ENCODE measurements around the gene MOB2. TPM values are rescaled to one million over a fixed set of nuclear protein-coding genes. Genes with fewer than 3 reads are reported as not detected.
"Not testable (repeated sequence)": the region's sequence is repeated elsewhere in the genome, so short reads cannot be mapped to it uniquely, and the experiment has no call there.

The MOB2 gene
- total RNA-seq, 1 donor from 2014 or later = 39.8 TPM

GRCh38 chr11:1518301-1518700, 31.7 kb upstream of the MOB2 start:
- DNase-seq (ENCODE audit: low spot score) = no peak

- no peak for DNase-seq (ENCODE audit: low spot score)
These were observed 30.8 kb upstream of the MOB2 start for GRCh38 chr11:1517117-1518005.

GRCh38 chr11:1516273-1517067, 29.9 kb upstream of the MOB2 start:
- no peak for DNase-seq (ENCODE audit: low spot score)

GRCh38 chr11:1515082-1516060, 28.8 kb upstream of the MOB2 start:
- peak; percentile 95 for DNase-seq (ENCODE audit: low spot score)

- no peak for DNase-seq (ENCODE audit: low spot score)
These were observed 27.9 kb upstream of the MOB2 start for GRCh38 chr11:1514336-1515061.

DNA sequence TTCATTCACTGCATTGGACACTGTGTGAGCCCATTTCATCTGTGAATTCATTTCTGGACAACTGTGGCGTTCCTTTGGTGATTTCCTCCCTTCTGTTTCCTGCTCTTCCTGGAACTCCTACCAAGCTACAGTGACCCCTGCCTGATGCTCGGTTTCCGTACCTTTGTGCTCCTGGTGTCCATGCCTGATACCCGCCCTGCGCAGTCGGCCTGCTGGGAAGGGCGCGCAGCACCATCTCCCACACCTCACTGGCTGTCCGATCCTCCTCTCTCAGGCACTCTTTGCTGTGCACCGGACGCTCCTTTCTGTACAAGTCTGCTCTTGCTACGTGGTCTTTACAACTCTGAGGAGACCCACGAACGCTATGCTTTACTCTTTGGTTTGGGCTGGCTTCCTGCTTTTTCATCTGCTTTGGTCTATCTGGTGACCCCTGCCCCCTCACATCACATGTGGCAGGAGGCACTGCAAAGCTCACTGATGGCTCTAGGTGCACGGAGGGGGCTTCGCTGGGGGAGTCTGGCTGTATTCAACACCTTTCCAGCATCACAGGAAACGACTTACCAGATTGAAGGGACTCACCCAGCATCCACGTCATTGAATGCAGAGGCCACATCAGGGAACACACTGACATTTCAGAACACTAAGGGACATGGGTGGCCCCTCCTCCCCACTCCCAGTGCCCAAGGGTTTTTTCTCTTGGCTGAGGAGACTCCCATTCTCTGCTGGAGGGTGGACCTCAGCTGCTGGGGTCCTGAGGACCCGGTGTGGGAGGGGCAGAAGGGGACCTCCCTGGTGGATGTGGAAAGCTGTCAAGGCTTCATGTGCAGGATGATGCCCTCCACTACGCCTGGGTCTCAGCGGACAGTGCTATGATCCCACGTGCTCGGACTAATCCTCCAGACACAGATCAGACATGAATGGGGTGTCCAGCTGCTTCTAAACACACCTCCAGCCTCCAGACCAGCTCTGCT, 27.0 kb upstream of the MOB2 start:
- no peak for DNase-seq (ENCODE audit: low spot score)

- not testable (repeated sequence) for DNase-seq (ENCODE audit: low spot score)
These were observed 26.1 kb upstream of the MOB2 start for GRCh38 chr11:1512531-1513258.

DNA sequence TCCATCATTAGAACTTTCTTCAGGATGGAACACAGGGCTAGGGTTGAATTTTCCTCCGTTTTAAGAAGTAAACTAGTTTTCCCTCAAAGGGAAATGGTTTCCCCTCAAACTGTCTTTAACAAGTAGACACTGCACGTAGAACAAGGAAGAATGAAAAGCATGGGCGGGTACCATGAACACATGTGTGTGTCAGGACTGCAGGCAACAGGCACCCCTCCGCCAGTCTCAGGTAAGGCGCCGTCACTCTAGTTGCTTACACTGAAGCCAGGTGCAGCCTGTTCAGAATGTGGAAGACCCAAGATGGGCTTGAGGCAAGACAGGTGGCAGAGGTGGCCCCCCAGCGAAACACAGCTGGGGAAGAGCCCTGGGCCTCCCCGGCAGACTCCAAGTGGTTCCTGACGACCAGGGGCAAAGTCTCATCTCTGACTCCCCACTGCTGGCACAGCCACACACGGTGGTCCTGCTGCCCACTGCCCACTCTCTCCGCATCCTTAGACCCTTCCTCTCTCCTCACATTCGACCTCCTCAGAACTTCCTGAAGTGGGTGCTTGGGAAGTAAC, 25.4 kb upstream of the MOB2 start:
- DNase-seq (ENCODE audit: low spot score) = no peak

GRCh38 chr11:1510928-1511327, 24.3 kb upstream of the MOB2 start:
- DNase-seq (ENCODE audit: low spot score) = no peak

- not testable (repeated sequence) for DNase-seq (ENCODE audit: low spot score)
These were observed 23.8 kb upstream of the MOB2 start for GRCh38 chr11:1510351-1510750.

- no peak for DNase-seq (ENCODE audit: low spot score)
These were observed 23.2 kb upstream of the MOB2 start for GRCh38 chr11:1509626-1510255.

DNA sequence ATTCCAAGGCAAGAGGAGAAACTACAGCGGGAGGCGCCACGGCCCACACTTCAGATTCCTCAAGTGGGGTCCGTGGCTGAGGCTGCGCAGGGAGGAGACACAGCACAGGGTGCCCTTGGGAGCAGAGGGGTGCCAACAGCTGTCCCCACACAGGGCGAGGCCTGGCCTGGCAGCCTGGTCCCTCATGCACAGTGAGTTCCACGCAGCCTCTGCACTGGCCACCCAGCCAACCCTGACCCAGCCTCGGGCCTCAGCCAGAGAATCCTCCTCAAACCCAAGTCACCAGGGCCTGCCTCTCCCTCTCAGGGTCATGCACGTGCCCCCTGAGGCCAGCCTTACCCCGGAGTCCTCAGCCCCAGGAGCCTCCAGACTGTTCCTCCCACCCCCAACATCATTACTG, 22.4 kb upstream of the MOB2 start:
- DNase-seq (ENCODE audit: low spot score) = no peak

GRCh38 chr11:1508491-1508891, 21.9 kb upstream of the MOB2 start:
- DNase-seq (ENCODE audit: low spot score) = no peak

DNA sequence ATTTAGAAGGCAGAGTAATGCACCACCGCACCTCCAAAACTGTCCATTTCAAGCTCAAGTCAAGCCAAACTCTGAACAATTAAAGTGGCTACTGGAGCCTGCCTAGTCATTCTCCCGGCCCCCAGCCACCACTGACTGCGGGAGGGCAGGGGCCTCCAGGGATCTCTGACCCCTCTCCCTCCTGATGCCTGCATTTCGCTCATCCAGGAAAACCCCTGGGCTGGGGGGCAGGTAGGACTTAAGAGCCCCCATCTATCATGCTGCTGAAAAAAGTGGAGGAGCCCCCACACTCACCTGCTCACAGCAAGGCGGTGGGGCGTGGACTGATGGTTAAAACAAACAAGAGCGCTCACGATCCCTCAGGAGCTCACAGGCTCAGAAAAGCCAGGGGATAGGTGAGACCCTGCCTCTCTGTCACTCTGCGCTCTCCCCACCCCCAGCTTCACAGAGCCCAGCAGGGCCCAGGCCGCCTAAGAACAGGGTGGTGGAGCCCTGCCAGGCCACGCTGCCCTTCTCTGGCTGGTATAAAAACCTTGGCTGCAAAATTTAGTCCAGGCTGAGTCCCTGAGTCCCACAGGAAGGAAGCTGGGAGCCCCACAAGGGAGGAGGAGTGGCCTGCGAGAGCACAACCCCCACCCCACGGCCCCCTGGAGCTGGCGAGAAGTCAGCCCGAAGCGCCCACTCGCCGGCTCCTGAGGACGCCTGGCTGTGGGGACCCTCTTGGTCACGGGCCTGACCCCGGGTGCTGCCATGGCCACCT, 21.0 kb upstream of the MOB2 start:
- no peak for DNase-seq (ENCODE audit: low spot score)

GRCh38 chr11:1506981-1507380, 20.4 kb upstream of the MOB2 start:
- no peak for DNase-seq (ENCODE audit: low spot score)

DNA sequence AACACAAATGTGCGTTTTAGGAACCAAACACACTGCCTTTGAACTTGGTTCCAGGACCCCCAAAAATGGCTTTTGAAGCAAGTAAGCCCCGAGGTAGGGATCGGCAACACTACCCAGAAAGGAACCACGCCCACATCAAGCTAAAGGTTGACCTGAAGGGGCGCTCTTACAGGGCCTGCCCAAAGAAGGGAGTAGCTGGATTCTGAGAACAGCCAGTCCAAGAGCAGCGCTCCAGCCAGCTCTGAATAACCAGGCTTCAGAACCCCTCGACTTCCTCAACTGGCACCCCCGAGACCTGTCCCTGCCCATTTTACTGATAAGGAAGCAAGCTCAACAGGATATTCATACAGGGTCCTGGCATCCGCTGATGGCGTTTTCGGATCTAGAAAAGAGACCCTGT, 18.9 kb upstream of the MOB2 start:
- no peak for DNase-seq (ENCODE audit: low spot score)

Data from mesenteric fat pad (tissue), 1 donor.